Measurements from ENCODE around the gene CDR2. TPM values are rescaled to one million over a fixed set of nuclear protein-coding genes. Genes with fewer than 3 reads are reported as not detected.
A peak's percentile ranks its signal among the peaks of the same experiment; 100 is the strongest.

The CDR2 gene
- total RNA-seq, 1 donor from 2014 or later, result 57.6 TPM

DNA sequence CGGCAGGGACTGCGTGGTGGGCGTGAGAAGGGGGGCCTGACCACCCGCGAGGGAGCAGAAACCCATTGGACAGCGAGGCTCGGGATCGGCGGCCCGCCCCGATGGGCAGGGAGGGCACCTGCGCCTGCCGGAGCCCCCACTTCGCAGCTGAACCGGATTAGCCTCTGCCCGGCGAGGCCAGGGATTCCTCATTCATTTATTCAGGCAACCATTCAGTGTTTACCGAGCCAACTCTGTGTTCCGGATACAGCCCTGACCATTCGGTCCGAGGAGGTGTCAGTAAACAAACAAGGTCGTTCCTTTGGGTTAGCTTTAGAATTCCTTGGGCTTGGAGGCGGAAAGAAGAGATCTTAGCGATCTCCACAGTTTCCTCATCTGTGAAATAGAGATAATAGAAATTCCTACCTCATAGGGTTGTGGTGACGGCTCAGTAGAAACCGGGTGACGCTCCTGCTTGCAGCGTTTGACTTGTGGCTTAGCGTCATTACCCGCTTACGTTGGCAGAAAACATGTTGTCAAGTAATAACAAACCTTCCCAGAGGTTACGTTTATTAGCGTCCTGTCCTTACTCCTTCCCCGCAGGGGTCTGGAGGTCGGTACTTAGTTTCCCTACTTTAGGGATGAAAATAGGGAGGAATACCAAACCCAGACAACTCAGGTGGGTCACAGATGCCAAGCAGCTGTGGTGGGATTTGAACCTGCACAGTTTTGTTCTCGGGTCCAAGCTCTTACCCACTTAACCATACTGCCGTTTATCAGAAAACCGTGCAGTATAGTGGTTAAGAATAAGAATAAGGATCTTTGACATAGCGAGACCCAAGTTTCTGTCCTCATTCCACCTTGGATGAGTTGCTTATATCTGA, 76.3 kb downstream of the CDR2 start:
- peak overlapping the region; percentile 91 for H3K4me2 ChIP-seq (ENCODE audit: low read length)
- H3K4me3 ChIP-seq (ENCODE audit: insufficient read depth, low read depth, low read length), result peak overlapping the region; percentile 74
- H2AFZ ChIP-seq (ENCODE audit: low read depth, low read length), result peak overlapping the region; percentile 68
- H3K27ac Mint-ChIP-seq (ENCODE audit: unreplicated experiment), result peak overlapping the region; percentile 98
- peaks cover 44% of the 10 kb centered on the region for H4K20me1 ChIP-seq (ENCODE audit: insufficient read depth, low read length)
- H3K4me1 Mint-ChIP-seq (ENCODE audit: low read depth, unreplicated experiment), result peaks cover 3% of the 10 kb centered on the region
- FAIRE-seq (no peak), DNase-seq (ENCODE audit: low read depth) (peak; percentile 97)
- peak overlapping the region; percentile 87 for H3K4me3 Mint-ChIP-seq (ENCODE audit: unreplicated experiment)
- peaks cover 2% of the 10 kb centered on the region for H3K36me3 Mint-ChIP-seq (ENCODE audit: low read depth, unreplicated experiment)
- peaks cover 41% of the 10 kb centered on the region for H3K79me2 ChIP-seq (ENCODE audit: insufficient read depth, low read length)
- TF ChIP-seq EZH2 (IDR thresholded peaks at IDR 0.05; ENCODE audit: insufficient read depth, low read length), result no peak
- TF ChIP-seq, protein P1, sequence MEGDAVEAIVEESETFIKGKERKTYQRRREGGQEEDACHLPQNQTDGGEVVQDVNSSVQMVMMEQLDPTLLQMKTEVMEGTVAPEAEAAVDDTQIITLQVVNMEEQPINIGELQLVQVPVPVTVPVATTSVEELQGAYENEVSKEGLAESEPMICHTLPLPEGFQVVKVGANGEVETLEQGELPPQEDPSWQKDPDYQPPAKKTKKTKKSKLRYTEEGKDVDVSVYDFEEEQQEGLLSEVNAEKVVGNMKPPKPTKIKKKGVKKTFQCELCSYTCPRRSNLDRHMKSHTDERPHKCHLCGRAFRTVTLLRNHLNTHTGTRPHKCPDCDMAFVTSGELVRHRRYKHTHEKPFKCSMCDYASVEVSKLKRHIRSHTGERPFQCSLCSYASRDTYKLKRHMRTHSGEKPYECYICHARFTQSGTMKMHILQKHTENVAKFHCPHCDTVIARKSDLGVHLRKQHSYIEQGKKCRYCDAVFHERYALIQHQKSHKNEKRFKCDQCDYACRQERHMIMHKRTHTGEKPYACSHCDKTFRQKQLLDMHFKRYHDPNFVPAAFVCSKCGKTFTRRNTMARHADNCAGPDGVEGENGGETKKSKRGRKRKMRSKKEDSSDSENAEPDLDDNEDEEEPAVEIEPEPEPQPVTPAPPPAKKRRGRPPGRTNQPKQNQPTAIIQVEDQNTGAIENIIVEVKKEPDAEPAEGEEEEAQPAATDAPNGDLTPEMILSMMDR (IDR thresholded peaks at IDR 0.05; ENCODE audit: insufficient read depth, low read depth, low read length), result no peak
- no peaks in the 10 kb centered on the region for H3K9me3 ChIP-seq (ENCODE audit: insufficient read depth, low read depth, low read length)
- H3K9ac ChIP-seq (ENCODE audit: low read length), result peak overlapping the region; percentile 90
- H3K9me3 Mint-ChIP-seq (ENCODE audit: unreplicated experiment), result no peaks in the 10 kb centered on the region
- H3K27me3 ChIP-seq (ENCODE audit: insufficient read depth, low read length), result no peaks in the 10 kb centered on the region
- H3K27ac ChIP-seq (ENCODE audit: low read depth, low read length), result peak overlapping the region; percentile 89
- no peaks in the 10 kb centered on the region for H3K27me3 Mint-ChIP-seq (ENCODE audit: low read depth, unreplicated experiment)
- H3K4me1 ChIP-seq (ENCODE audit: insufficient read depth, low read length), result no peaks in the 10 kb centered on the region
- no peaks in the 10 kb centered on the region for H3K36me3 ChIP-seq (ENCODE audit: insufficient read depth, low read length)

DNA sequence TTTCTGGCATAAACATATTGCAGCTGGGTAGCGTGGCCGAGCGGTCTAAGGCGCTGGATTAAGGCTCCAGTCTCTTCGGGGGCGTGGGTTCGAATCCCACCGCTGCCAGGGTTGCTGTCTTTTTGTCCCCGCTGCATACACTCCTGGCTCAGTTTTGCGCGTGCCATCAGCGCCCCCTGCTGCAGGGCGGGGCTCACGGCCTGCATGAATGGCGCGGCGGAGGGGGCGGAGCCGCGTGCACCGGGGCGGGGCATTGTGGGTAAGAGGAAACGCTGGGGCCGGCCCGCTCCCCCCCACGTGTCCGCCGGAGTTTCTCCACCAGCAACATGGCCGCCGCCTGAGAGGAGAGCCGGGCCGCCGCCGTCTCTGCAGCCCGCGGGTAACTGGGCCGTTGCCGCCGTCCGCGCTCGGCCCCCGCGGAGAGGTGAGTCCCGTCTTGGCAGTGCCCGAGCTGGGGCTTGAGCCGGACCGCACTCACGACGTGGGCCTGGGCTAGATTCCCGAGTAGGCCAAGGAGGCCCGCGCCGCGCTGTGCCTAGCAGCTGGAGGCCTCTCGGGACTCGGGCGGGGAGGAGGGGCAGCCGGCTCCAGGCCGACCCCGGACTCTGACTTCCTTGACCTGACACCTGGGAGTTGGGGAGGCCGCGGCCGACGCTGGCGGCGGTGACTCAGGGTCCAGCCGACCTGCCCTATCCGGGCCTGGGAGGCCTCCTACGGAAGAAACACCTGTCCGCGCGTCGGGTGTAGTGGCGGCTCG, 77.1 kb downstream of the CDR2 start, which contains the start of gene POLR3E:
Gene POLR3E, plus strand, starts transcription at position 296 of the 757 bp plus-strand sequence. CDS start 5,560 bp downstream, outside the sequence.
- H3K27me3 Mint-ChIP-seq (ENCODE audit: low read depth, unreplicated experiment), result no peaks in the 10 kb centered on the region
- Histone ChIP-seq H3K36me3 (ENCODE audit: insufficient read depth, low read length) (no peaks in the 10 kb centered on the region), H3K9ac (ENCODE audit: low read length) (peak within 1 kb of the TSS; percentile 90), H3K9me3 (ENCODE audit: insufficient read depth, low read depth, low read length) (no peaks in the 10 kb centered on the region), H2AFZ (ENCODE audit: low read depth, low read length) (peak within 1 kb of the TSS; percentile 68), H3K79me2 (ENCODE audit: insufficient read depth, low read length) (peaks cover 34% of the 10 kb centered on the region), H3K27me3 (ENCODE audit: insufficient read depth, low read length) (no peaks in the 10 kb centered on the region), H3K27ac (ENCODE audit: low read depth, low read length) (peak within 1 kb of the TSS; percentile 89), H3K4me2 (ENCODE audit: low read length) (peak within 1 kb of the TSS; percentile 91), H3K4me3 (ENCODE audit: insufficient read depth, low read depth, low read length) (peak within 1 kb of the TSS; percentile 87), H3K4me1 (ENCODE audit: insufficient read depth, low read length) (no peaks in the 10 kb centered on the region), H4K20me1 (ENCODE audit: insufficient read depth, low read length) (peaks cover 40% of the 10 kb centered on the region)
- DNase-seq (ENCODE audit: low read depth) (peak; percentile 84), FAIRE-seq (no peak)
- TF ChIP-seq, protein P1 (IDR thresholded peaks at IDR 0.05; ENCODE audit: insufficient read depth, low read depth, low read length), result peak; percentile 64
- TF ChIP-seq EZH2 (IDR thresholded peaks at IDR 0.05; ENCODE audit: insufficient read depth, low read length), result no peak
- peaks cover 3% of the 10 kb centered on the region for H3K4me1 Mint-ChIP-seq (ENCODE audit: low read depth, unreplicated experiment)
- no peaks in the 10 kb centered on the region for H3K9me3 Mint-ChIP-seq (ENCODE audit: unreplicated experiment)
- H3K27ac Mint-ChIP-seq (ENCODE audit: unreplicated experiment), result peak within 1 kb of the TSS; percentile 98
- H3K36me3 Mint-ChIP-seq (ENCODE audit: low read depth, unreplicated experiment), result peaks cover 2% of the 10 kb centered on the region
- peak within 1 kb of the TSS; percentile 87 for H3K4me3 Mint-ChIP-seq (ENCODE audit: unreplicated experiment)

Measured in astrocyte (in vitro differentiated cells and primary cell).